Activated CD8-positive, alpha-beta T cell treated with anti-CD3 and anti-CD28 coated beads for 36 hours (primary cell): ENCODE data around the gene EXOSC10. TPM values are rescaled to one million over a fixed set of nuclear protein-coding genes. Genes with fewer than 3 reads are reported as not detected.
"Not testable (repeated sequence)": the region's sequence is repeated elsewhere in the genome, so short reads cannot be mapped to it uniquely, and the experiment has no call there.

ENCODE experiments used
- ATAC-seq: fragments of 200-7000 bp; cut with Tn5 transposase; one replicate; pipeline ENCODE4 v1.10.0; 2021; ENCODE audit warnings: mild to moderate bottlenecking, moderate library complexity
- CTCF ChIA-PET: fragments of 350-600 bp; sonication (Branson Sonifier 250); formaldehyde crosslinking; loops from one replicate; lab custom pipeline; 2021; ENCODE audit warnings: antibody characterized with exemption; lab: Charles Lee
- POLR2A ChIA-PET: fragments of 350-600 bp; sonication (Branson Sonifier 250); formaldehyde crosslinking; loops from one replicate; lab custom pipeline; 2021; ENCODE audit warnings: antibody characterized with exemption; lab: Charles Lee
- DNase-seq: peaks from one replicate; pipeline ENCODE4 v3.0.0-alpha.2; 2020
- H3K27ac Mint-ChIP-seq: one replicate; pipeline ENCODE4 v1.8.0; 2021; ENCODE audit warnings: mild to moderate bottlenecking, mixed read lengths
- H3K27me3 Mint-ChIP-seq: one replicate; pipeline ENCODE4 v1.8.0; 2021; ENCODE audit warnings: mixed read lengths
- H3K36me3 Mint-ChIP-seq: one replicate; pipeline ENCODE4 v1.8.0; 2021; ENCODE audit warnings: low read depth, mixed read lengths
- H3K4me1 Mint-ChIP-seq: one replicate; pipeline ENCODE4 v1.8.0; 2021; ENCODE audit warnings: low read depth, mixed read lengths
- H3K4me3 Mint-ChIP-seq: one replicate; pipeline ENCODE4 v1.8.0; 2021; ENCODE audit warnings: mild to moderate bottlenecking, moderate library complexity, mixed read lengths
- H3K9me3 Mint-ChIP-seq: one replicate; pipeline ENCODE4 v1.8.0; 2021; ENCODE audit warnings: mixed read lengths
- CTCF ChIP-seq: fragments of 200-600 bp; IDR thresholded peaks from one replicate; pipeline ENCODE4 v1.8.0; 2022; ENCODE audit warnings: antibody characterized with exemption, mild to moderate bottlenecking
- intact Hi-C: fragments of 100-400 bp; cut with micrococcal nuclease; formaldehyde crosslinking; loops from one replicate; pipeline ENCODE4 v1.10.0; 2022
- total RNA-seq, 2 experiments: library from RNA; stranded (reverse); gene quantifications; one replicate each; pipeline ENCODE4 v1.2.3, GENCODE V29; 2021

The EXOSC10 gene
- total RNA-seq, 2 experiments from 2014 or later, result 66.6 to 69.8 TPM

GRCh38 chr1:11019971-11020370, 79.7 kb downstream of the EXOSC10 start:
- intact Hi-C loops, result no loop called here
- ChIA-PET CTCF (no interaction called here), POLR2A (no interaction called here)
- no peaks in the 10 kb centered on the region for H3K9me3 Mint-ChIP-seq
- ATAC-seq (no peak), DNase-seq (no peak)
- peaks cover 27% of the 10 kb centered on the region for H3K4me1 Mint-ChIP-seq
- H3K27me3 Mint-ChIP-seq, result no peaks in the 10 kb centered on the region
- TF ChIP-seq CTCF, result no peak
- peaks cover 64% of the 10 kb centered on the region for H3K36me3 Mint-ChIP-seq
- peak overlapping the region; percentile 20 for H3K27ac Mint-ChIP-seq
- H3K4me3 Mint-ChIP-seq, result no peak overlapping the region

GRCh38 chr1:11019358-11019757, 80.3 kb downstream of the EXOSC10 start:
- H3K27ac Mint-ChIP-seq, H3K4me3 Mint-ChIP-seq, ATAC-seq, H3K9me3 Mint-ChIP-seq, CTCF ChIA-PET, POLR2A ChIA-PET, H3K27me3 Mint-ChIP-seq, DNase-seq, intact Hi-C loops: not testable (repeated sequence)
- peaks cover 64% of the 10 kb centered on the region for H3K36me3 Mint-ChIP-seq
- H3K4me1 Mint-ChIP-seq, result peaks cover 28% of the 10 kb centered on the region

Other genes starting within 250 kb of the EXOSC10 start
- gene TARDBP, start 87.2 kb downstream of the EXOSC10 start, total RNA-seq, result 100 to 1,000 TPM; 152 to 163 TPM
- gene MASP2, start 52.6 kb downstream of the EXOSC10 start, total RNA-seq, result not detected
- 100 to 1,000 TPM; 240 TPM for gene SRM, start 39.9 kb downstream of the EXOSC10 start, total RNA-seq
- gene ANGPTL7, start 89.5 kb upstream of the EXOSC10 start, total RNA-seq, result not detected
- gene MTOR, start 162.7 kb upstream of the EXOSC10 start, total RNA-seq, result 10 to 100 TPM; 34.7 to 36.8 TPM
- 10 to 100 TPM; 24.0 to 26.2 TPM for gene UBIAD1, start 173.3 kb upstream of the EXOSC10 start, total RNA-seq